ENCODE results near the gene MAD1L1. TPM values are rescaled to one million over a fixed set of nuclear protein-coding genes. Genes with fewer than 3 reads are reported as not detected.

MAD1L1 gene
- total and polyA plus RNA-seq, 2 of the 13 experiments (the other 11 are each of a cell fraction or from before 2014, with no cell fraction given): 17.4 to 64.7 TPM

GRCh38 chr7:2271273-2272026, 38.7 kb upstream of the MAD1L1 start:
- TF ChIP-seq RBM22 (optimal IDR thresholded peaks at IDR 0.05; ENCODE audit: low read length): no peak
- TF ChIP-seq ZBTB33 (CRISPR knock-in tag; IDR thresholded peaks at IDR 0.05): 0 out of 2 replicates have a peak, but pooled peaks have one; percentile 44
- TF ChIP-seq ZBTB43 (CRISPR knock-in tag; conservative IDR thresholded peaks at IDR 0.05): no peak
- CTCF ChIA-PET (ENCODE audit: low intra/inter-chr PET ratio, low total read pairs): no interaction called here
- H3K27ac ChIP-seq (ENCODE audit: extremely low read length, insufficient read depth, low read length): no peak overlapping the region
- in situ Hi-C loops (cut with HindIII; ENCODE audit: extremely low pct_ligation_motif_present, low pct_unique_long_range_greater_than_20kb): no loop called here
- WGBS (ENCODE audit: low lambda C conversion rate): 90% methylated on average over 21 of the region's 27 CpGs
- H3K4me2 ChIP-seq (ENCODE audit: low read depth, low read length): no peak overlapping the region
- intact Hi-C loops (cut with micrococcal nuclease; ENCODE audit: unreplicated experiment): no loop called here
- H3K9me3 ChIP-seq (ENCODE audit: low read length): no peaks in the 10 kb centered on the region
- ATAC-seq (no peak), DNase-seq (ENCODE audit: low spot score) (no peak), FAIRE-seq (no peak)
- no peaks in the 10 kb centered on the region for H3K79me2 ChIP-seq (ENCODE audit: insufficient read depth, low read length)
- H3K4me3 ChIP-seq (replicated peaks in 1 of 3; ENCODE audit: insufficient read depth in 1 of 3, low read depth in 2 of 3, low read length in 3 of 3): no peak overlapping the region
- H3K4me1 ChIP-seq (ENCODE audit: insufficient read depth, low read length): peaks cover 40% of the 10 kb centered on the region
- POLR2A ChIA-PET: no interaction called here
- H4K20me1 ChIP-seq (ENCODE audit: insufficient read depth, low read length): no peaks in the 10 kb centered on the region
- H3K9ac ChIP-seq (ENCODE audit: insufficient read depth, low read depth, low read length): no peak overlapping the region
- BruUV-seq (replicated peaks): no TSS peak
- peaks cover 9 to 26% of the 10 kb centered on the region in 2 experiments; a peak in 4 of 5 replicates for H3K36me3 ChIP-seq (replicated peaks in 1 of 2; ENCODE audit: control insufficient read depth in 1 of 2, insufficient read depth in 2 of 2, low read length in 2 of 2)
- H2AFZ ChIP-seq (ENCODE audit: low read length): no peak overlapping the region
- H3K27me3 ChIP-seq (ENCODE audit: control insufficient read depth in 1 of 2, insufficient read depth in 2 of 2, low read length in 2 of 2): no peaks in the 10 kb centered on the region

Data from HepG2 (cell line).